ENCODE results near the gene SKAP2.

The SKAP2 gene, protein sequence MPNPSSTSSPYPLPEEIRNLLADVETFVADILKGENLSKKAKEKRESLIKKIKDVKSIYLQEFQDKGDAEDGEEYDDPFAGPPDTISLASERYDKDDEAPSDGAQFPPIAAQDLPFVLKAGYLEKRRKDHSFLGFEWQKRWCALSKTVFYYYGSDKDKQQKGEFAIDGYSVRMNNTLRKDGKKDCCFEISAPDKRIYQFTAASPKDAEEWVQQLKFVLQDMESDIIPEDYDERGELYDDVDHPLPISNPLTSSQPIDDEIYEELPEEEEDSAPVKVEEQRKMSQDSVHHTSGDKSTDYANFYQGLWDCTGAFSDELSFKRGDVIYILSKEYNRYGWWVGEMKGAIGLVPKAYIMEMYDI

DNA sequence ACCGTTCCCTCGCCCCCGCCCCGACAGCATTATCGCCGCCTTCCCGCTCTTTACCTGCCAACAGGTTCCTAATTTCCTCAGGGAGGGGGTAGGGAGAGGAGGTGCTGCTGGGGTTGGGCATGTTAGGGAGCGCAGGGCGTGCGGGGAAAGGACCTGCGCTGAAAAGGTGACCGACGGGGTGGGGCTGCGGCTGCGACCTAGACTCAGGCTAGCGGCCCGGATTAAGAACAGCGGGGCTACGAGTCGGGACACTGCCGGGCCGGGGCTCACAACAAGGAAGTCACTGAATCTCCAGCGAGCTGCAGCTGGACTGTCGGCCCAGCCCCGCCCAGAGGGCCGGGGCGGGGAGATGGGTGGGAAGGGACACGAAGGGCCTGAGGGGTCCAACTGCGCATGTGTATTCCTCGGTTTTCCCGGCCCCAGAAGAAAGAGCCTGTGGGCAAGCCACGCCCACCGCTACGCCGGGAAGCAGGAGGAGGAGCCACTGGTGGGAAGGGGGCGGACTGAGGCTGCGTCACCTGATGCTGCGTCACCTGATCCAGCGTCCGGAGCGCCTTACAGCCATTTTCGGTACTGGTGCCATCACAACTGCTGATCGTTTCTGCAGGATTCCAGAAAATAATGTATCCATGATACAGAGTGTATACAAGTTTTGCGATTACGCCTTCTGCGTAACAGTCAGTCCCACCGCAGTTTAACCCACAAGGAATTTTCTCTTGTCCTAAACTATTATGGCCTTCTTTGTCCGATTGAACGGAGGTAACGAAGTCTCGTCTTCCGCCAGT lies at the start of gene SKAP2:
TSS of gene SKAP2 (minus strand) at position 282 of the 785 bp plus-strand sequence. CDS start at position 121, 161 bp downstream.
- intact Hi-C loops (cut with DNase I) = loop anchor here (10.0 kb wide), 1 partner anchor 1000 kb away; no protein-coding TSS in a partner anchor

DNA sequence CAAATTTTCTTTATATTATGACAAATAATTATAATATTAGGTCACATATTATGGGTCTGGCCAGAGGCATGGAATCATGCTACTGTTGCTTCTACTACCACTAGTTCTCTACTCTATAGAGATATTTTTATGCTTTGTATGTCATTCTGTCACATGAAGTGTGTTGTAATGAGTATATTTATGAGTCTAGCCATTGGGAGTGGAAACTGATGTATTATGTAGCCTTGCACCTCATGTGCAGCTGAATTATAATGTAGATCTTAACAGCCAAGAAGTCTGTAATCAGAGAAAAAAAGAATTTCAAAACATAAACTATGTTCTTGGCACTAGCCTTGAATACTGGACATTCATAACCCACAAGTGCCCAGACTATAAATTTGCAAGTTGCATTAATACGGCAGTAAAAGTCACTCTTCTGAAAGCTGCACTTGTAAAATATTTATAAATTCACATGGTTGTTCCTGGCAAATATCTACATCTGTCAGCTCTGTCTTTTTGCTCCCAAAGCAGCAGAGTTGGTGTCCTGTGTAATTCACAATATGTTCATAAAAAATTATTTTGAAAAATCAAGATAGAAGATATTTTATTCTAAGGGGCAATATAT lies 48.6 kb upstream of the SKAP2 start:
- DNase-seq = no peak
- intact Hi-C loops (cut with DNase I) = no loop called here

More for the DNA sequence above, at the start of gene SKAP2:
- peak; percentile 79 to 97 (median 90) for DNase-seq

DNA sequence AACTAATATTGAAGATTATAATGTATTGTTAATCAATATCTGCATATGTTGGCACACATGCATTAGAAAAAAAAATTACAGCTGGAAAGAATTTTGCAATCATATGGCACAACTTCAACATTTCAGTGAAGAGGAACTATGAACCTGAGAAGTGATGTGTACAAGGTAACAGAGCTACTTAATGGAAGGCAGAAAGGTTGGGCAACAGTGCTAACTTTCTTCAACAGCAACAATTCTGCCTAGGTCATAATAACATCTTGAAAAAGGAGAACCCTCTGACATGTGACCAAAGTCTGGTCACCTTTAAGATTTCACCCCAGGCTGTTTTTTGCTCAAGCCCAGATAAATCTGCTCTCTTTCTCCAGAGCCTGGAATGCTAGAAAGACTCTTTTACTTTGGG lies 47.9 kb upstream of the SKAP2 start:
- intact Hi-C loops (cut with DNase I) = no loop called here
- no peak for DNase-seq

DNA sequence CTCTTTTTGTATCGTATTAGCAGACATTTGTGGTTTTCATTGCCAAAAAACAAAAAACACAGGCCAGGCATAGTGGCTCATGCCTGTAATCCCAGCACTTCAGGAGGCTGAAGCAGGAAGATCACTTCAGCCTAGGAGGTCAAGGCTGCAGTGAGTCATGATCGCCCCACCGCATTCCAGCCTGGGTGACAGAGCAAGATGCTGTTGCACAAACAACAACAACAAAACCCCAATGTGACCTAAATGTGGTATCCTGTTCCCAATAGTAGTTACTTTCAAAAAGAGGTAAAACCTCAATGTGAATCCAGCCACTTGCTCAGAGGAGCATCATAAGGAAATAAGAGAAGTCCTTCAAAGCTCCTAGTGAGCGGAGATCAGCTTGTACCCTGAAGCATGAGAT lies 45.8 kb upstream of the SKAP2 start:
- no peak for DNase-seq
- intact Hi-C loops (cut with DNase I) = no loop called here

DNA sequence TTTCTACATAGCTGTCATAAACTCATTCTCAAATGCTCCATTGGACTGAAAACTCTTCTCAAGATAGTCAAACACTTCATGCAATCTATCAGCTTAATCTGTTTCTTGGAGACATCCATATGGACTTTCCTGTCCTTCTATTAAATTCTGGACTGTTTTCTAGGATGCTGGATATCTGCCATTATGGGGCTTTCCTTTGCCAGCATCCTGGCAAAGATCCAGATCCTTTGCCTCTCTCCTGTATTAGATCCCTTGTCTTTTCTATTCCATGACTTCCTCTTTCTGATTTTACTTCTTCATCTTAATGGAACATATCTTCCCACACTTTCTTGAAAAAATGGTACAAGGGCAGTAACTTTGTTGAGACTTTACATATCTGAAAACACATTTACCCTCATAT lies 35.9 kb upstream of the SKAP2 start:
- intact Hi-C loops (cut with DNase I) = no loop called here
- no peak for DNase-seq

DNA sequence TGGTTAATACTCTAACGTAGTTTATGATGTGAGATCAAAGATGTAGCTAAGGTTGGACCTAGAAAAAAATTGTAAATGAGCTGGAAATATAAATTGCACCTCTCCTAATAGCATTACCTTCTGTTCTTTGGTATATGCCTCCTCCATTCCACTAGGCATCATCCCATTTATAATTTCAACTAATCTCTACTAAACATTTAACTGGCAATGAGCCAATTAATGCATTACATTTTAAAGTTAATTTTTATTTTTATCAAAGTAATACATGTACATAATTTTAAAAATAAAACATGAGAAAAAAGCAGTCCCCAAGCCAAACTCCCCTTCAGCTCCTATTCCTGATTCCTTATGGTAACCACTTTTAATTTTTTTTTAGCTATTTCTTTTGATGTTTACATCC lies 35.1 kb upstream of the SKAP2 start:
- no peak for DNase-seq
- intact Hi-C loops (cut with DNase I) = no loop called here

DNA sequence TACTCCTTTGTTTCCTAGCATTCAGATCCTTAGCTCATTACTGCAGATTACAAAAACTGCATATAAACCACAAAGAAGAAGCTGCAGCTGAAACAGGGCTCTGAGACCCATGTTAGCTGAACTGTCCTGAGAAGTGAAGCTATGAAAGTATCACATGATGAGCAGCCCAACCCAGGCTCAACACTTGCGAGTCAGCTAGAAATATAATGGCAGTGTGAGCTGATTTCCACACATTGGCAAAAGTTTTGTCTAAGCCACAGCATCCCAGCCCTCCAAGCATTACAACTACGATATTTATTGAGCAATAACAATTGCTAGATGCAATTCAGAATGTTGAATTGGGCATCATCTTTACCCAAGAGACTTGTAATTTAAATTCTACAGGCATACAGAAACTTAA lies 34.5 kb upstream of the SKAP2 start:
- no peak for DNase-seq

DNA sequence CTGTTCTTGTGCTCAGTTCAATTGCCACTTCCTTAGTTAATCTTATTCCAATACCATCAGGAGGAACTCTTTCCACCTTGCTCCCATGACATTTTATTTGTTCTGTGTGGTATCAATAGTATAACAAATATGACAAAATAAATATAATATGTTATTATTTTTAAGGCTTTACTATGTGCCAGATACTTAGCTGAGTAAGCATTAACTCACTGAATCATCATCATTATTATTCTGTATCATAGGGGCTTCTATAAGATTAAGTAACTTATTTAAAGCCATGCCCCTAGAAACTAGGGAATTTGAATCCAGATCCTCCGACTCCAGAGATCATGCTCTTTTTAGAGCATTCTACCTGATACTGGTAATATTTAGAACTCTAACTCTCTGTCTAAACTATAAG lies 33.5 kb upstream of the SKAP2 start:
- DNase-seq = no peak
- intact Hi-C loops (cut with DNase I) = no loop called here

More for the DNA sequence above, 34.5 kb upstream of the SKAP2 start:
- intact Hi-C loops (cut with DNase I) = no loop called here

DNA sequence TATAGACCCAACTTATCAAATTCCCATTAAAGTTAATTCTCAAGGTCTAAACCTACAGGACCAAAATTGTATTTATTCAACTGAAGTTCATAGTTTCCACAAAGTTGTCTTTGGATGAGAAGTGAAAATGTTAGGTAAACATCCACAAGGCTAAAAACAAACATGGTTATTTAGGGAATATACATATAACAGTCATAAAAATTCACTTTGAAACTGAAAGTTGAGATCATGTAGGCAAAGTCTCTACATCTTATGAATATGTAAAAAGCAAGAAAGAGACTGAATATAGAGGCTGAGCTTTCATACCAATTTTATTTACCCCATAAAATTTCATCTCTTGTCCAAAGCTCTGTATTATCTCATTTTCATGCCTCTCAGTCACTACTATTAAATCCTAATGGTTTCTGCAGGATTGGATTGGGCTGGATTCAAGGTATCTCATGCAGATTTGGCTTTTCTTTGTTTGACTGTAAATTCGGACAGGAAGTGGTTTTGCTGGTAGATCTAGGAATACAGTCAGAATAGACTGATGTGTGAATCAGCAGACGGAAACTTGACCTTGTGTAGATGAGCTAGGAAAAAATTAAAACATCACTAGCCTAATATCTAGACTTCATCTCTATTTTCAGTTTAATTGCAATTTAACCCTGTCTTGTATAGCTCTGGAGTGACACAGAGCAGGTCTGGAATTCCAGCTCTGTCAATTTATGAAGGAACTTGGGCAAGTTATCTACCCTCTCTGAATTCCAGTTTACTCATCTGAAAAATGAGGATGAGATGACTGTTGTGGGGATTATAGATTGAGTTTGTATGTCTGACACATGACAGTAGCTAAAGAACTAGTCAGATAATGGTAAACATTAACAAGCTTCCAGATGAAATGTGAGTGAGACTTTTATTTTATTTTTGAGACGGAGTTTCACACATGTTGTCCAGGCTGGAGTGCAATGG lies 27.3 kb upstream of the SKAP2 start:
- no peak for DNase-seq
- intact Hi-C loops (cut with DNase I) = no loop called here

DNA sequence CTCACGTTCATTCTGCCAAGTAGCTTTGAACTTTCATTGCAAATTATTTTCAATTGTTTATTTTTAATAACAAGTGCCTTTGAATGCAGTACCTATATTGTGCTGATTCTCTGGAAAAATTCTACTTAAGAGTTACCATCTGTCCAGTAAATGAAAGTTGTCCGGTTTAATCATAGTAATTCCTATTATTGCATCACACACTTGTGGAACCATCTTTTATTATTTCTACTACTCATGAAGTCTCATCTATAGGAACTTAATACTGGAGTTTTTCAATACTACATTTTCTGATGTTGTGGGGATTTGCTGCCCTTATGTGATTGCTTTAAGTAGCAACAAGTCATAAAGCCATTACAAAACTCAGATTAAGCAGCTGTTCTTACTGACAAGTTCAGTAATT lies 16.5 kb upstream of the SKAP2 start:
- intact Hi-C loops (cut with DNase I) = no loop called here
- DNase-seq = no peak

DNA sequence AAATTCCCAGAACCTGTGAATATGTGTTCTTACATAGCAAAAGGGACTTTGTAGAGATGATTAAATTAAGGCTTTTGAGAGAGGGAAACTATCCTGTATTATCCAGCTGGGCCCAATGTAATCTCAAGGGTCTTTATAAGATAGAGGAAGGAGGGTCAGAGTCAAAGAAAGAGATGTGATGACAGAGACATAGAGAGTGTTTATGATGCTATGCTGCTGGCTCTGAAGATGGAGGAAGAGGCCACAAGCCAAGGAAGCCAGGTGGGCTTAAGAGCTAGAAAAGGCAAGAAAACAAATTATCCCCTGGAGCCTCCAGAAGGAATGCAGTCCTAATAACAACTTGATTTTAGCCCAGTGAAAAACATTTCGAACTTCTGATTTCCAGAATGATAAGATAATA lies 15.3 kb upstream of the SKAP2 start:
- DNase-seq = no peak
- intact Hi-C loops (cut with DNase I) = no loop called here

DNA sequence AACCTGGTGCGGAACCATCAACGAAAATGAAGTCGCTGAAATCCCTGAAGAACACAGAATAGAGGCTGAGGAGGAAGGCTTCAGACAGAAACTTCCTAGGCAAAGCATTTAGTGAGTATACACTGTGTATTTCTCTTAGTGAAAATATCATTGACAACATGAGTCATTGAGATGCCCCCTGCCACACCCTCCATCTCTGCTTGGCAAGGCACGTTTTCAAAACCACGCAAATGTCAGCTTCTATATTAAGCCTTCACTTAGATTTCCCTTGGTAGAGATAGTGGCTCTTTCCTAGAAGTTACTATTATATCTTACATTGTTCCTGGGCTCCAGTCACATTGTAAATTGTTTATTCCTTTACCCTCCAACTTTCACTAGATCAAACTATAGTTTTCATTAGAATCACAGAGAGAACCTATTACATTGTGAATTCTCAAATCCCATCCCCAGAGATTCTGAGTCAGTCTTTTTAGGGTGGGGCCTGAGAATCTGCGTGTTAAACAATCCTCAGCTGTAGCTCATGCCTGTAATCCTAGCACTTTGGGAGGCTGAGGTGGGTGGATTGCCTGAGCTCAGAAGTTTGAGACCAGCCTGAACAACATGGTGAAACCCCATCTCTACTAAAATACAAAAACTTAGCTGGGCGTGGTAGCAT lies 4.6 kb upstream of the SKAP2 start:
- no peak for DNase-seq

DNA sequence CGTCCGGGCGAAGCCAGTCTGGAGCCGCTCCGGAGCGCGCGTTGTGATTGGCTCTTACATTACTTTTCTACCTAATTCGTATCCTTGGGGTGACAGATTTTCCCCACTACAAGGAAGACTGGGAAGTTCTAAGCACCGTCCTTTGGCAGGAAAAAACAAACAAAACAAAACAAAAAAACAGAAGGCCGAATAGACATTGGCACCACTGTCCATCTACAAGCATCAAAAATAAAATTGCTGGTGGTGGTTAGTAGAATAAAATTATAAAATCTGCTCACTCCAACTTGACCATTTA lies 651 bp upstream of the SKAP2 start:
- peak in 23 of 42 donors; percentile 8 to 65 (median 28) for DNase-seq
- intact Hi-C loops (cut with DNase I) = loop anchor here (10.0 kb wide), 1 partner anchor 1000 kb away; no protein-coding TSS in a partner anchor

More for the DNA sequence above, 4.6 kb upstream of the SKAP2 start:
- intact Hi-C loops (cut with DNase I) = loop anchor here (10.0 kb wide), 1 partner anchor 1004 kb away; no protein-coding TSS in a partner anchor

DNA sequence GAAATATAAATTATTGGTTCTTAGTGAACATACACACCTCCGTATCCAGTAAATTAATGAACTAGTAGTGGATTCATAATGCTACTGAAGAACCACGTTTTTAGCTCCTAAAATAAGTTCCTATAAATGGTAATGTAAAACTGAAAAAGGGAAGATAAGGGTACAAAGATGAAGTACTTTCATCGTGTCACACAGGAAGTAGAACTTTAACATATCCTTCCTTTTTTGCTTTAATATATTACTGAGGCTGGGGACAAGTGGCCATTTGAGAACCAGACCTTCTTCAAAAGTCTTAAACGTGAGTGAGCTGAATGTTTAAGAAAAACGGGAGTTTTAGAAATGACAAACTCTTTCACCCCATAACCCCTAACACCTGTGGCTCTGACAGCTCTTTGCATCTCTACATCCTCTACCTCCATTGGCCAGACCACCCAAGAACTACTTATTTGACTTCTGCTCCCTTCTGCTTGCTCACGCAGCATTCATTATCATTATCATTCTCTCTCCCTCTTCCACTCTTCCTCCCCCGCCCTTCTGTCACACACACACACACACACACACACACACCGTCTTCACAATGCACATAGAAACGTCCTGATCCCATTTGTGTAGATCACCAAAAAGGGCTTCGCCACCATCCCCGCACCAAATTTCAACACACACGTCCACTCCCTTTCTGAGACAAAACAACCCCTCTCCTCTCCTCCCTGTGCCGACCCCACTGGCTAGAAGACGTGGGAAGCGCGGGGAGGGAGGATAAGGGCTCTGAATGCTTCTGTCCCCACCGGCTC lies 677 bp downstream of the SKAP2 start:
- intact Hi-C loops (cut with DNase I) = loop anchor here (10.0 kb wide), 1 partner anchor 999 kb away; no protein-coding TSS in a partner anchor
- peak in 2 of 42 donors; percentile 5 to 17 for DNase-seq

DNA sequence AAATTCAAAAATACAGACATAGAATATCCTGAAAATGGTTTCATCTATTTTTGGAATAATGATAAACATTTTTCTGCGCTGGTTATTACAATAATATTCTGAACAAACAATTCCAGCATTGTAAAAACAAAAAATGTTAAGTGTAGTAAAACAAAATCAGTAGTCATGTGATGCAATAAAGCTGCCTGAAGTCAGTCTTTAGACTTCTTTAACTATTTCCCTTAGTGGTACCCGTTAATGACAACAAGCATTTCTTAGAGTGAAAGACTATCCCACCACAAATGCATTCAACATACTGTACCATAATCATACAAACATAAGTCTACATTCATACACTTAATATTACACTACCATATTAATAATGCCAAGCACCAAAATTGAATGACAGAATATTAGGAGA lies 1.6 kb downstream of the SKAP2 start:
- intact Hi-C loops (cut with DNase I) = loop anchor here (10.0 kb wide), 1 partner anchor 998 kb away; no protein-coding TSS in a partner anchor
- DNase-seq = no peak

DNA sequence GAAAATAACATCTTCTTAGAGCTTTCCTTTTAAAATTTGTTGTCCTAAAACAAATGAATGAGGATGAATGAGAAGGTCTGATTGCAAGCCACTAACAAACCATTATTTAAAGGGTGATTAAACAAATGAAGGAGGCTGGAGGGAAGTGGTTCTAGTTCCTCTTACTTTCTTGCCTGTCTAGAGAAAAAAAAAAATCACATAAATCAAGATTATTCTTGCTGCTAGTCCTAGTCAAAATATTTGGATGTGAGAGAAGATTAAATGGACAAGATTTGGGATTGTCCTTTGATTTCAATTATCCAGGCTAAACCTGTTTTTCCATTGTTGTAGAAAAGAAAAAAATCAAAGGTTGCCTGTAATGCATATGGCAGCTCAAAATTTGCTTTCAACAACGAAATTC lies 3.3 kb downstream of the SKAP2 start:
- intact Hi-C loops (cut with DNase I) = loop anchor here (10.0 kb wide), 1 partner anchor 996 kb away; no protein-coding TSS in a partner anchor
- DNase-seq = no peak

DNA sequence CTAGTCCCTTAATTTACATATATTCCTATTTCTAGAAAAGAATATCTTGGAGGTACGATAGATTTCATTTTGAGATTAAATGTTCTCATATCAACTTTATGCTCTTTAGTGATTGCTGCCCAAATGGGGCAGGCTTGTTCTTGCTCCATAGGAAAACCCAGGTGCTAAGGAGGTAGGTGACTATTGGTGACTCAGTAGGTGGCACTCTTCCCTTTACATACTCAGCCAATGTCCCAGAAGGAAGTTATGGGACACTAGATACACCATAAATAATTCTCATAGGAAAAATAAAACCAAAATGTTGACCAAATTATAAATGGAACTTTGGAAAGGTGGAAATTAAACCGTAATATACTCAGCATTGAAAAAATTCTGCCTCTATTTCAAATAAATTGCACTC lies 4.0 kb downstream of the SKAP2 start:
- no peak for DNase-seq
- intact Hi-C loops (cut with DNase I) = loop anchor here (10.0 kb wide), 1 partner anchor 996 kb away; no protein-coding TSS in a partner anchor

Measured in head of caudate nucleus (tissue), 42 donors.